CD14-positive monocyte (primary cell): ENCODE results near the gene CDH12. TPM values are rescaled to one million over a fixed set of nuclear protein-coding genes. Genes with fewer than 3 reads are reported as not detected.

Experiments used
- DNase-seq, 3 donors: peaks; one replicate each; pipeline ENCODE4 v3.0.0-alpha.2; 2011 to 2022
- H2AFZ ChIP-seq: 2 replicates; pipeline ENCODE4 v1.6.0; 2012; ENCODE audit warnings: mild to moderate bottlenecking, low read depth, low read length, inconsistent platforms; ENCODE audit not compliant: insufficient read depth, poor library complexity, severe bottlenecking
- H3K27ac ChIP-seq, 2 donors: 1 replicate in 1 of 2; 2 replicates in 1 of 2; pipeline ENCODE4 v1.5.1; 2012 to 2013; ENCODE audit warnings: low read length in 2 of 2, control low read depth in 1 of 2, inconsistent platforms in 1 of 2, low read depth in 1 of 2, mild to moderate bottlenecking in 1 of 2
- H3K27me3 ChIP-seq, 2 donors: one replicate each; pipeline versions ENCODE4 v1.6.0 to v1.6.1; 2011 to 2013; ENCODE audit warnings: low read length in 2 of 2; ENCODE audit not compliant: control insufficient read depth in 2 of 2, insufficient read depth in 2 of 2
- H3K36me3 ChIP-seq, 2 donors: replicated peaks in 1 of 2; 1 replicate in 1 of 2; 2 replicates in 1 of 2; pipeline versions ENCODE4 v1.5.1 to v1.6.1; 2012 to 2013; ENCODE audit warnings: low read length in 2 of 2, control low read depth in 1 of 2, inconsistent platforms in 1 of 2, mild to moderate bottlenecking in 1 of 2; ENCODE audit not compliant: insufficient read depth in 2 of 2, control insufficient read depth in 1 of 2
- H3K4me1 ChIP-seq, 2 donors: 1 replicate in 1 of 2; 2 replicates in 1 of 2; pipeline versions ENCODE4 v1.5.1 to v1.6.1; 2012 to 2013; ENCODE audit warnings: low read length in 2 of 2, control low read depth in 1 of 2, inconsistent platforms in 1 of 2, mild to moderate bottlenecking in 1 of 2, moderate library complexity in 1 of 2; ENCODE audit not compliant: insufficient read depth in 2 of 2, control insufficient read depth in 1 of 2
- H3K4me2 ChIP-seq: replicated peaks from 2 replicates; pipeline ENCODE3; 2012; ENCODE audit warnings: low read length, moderate library complexity, mild to moderate bottlenecking; ENCODE audit not compliant: poor library complexity, severe bottlenecking; ENCODE audit errors: extremely low read depth
- H3K4me3 ChIP-seq, 3 experiments: fragments of 200-600 bp in 1 of 3; sonication (generic) in 1 of 3; replicated peaks in 1 of 3; 1 replicate in 2 of 3; 2 replicates in 1 of 3; pipeline ENCODE4 v1.5.1; 2011 to 2013; ENCODE audit warnings: low read length in 3 of 3, mild to moderate bottlenecking in 3 of 3, control low read depth in 2 of 3, low read depth in 2 of 3, inconsistent platforms in 1 of 3, moderate library complexity in 1 of 3
- H3K79me2 ChIP-seq: 2 replicates; pipeline ENCODE4 v1.6.0; 2012; ENCODE audit warnings: mild to moderate bottlenecking, control low read depth, inconsistent platforms, low read length, moderate library complexity; ENCODE audit not compliant: insufficient read depth
- H3K9ac ChIP-seq: 2 replicates; pipeline ENCODE4 v1.6.0; 2017; ENCODE audit warnings: low read length, mild to moderate bottlenecking; ENCODE audit not compliant: insufficient read depth, poor library complexity, severe bottlenecking
- H3K9me3 ChIP-seq, 2 donors: replicated peaks in 1 of 2; 1 replicate in 1 of 2; 2 replicates in 1 of 2; pipeline versions ENCODE4 v1.5.1 to v1.6.1; 2012 to 2013; ENCODE audit warnings: low read length in 2 of 2, control low read depth in 1 of 2; ENCODE audit not compliant: control insufficient read depth in 1 of 2, insufficient read depth in 1 of 2
- H4K20me1 ChIP-seq: 2 replicates; pipeline ENCODE4 v1.6.0; 2012; ENCODE audit warnings: mild to moderate bottlenecking, low read length, control low read depth, moderate library complexity; ENCODE audit not compliant: insufficient read depth
- H3K27ac Mint-ChIP-seq, 7 donors: one replicate each; pipeline ENCODE4 v1.8.0; 2020; ENCODE audit warnings: mild to moderate bottlenecking in 7 of 7, mixed read lengths in 7 of 7, moderate library complexity in 6 of 7, inconsistent platforms in 2 of 7
- H3K27me3 Mint-ChIP-seq, 3 donors: one replicate each; pipeline ENCODE4 v1.8.0; 2021 to 2022; ENCODE audit warnings: low read depth in 3 of 3, mild to moderate bottlenecking in 3 of 3, mixed read lengths in 3 of 3, moderate library complexity in 3 of 3, inconsistent platforms in 1 of 3
- H3K36me3 Mint-ChIP-seq, 2 donors: one replicate each; pipeline ENCODE4 v1.8.0; 2020; ENCODE audit warnings: mixed read lengths in 2 of 2, inconsistent platforms in 1 of 2, mild to moderate bottlenecking in 1 of 2
- H3K4me1 Mint-ChIP-seq: one replicate; pipeline ENCODE4 v1.8.0; 2020; ENCODE audit warnings: mild to moderate bottlenecking, mixed read lengths
- H3K4me3 Mint-ChIP-seq, 2 donors: one replicate each; pipeline ENCODE4 v1.8.0; 2020; ENCODE audit warnings: mild to moderate bottlenecking in 2 of 2, mixed read lengths in 2 of 2, moderate library complexity in 1 of 2
- H3K9me3 Mint-ChIP-seq, 7 donors: one replicate each; pipeline ENCODE4 v1.8.0; 2020 to 2022; ENCODE audit warnings: mixed read lengths in 7 of 7, mild to moderate bottlenecking in 6 of 7, moderate library complexity in 6 of 7, inconsistent platforms in 2 of 7
- CTCF ChIP-seq: fragments of 200-600 bp; IDR thresholded peaks from one replicate; pipeline ENCODE4 v1.8.0; 2022; ENCODE audit warnings: antibody characterized with exemption, mild to moderate bottlenecking
- WGBS: methylation state at CpG from one replicate; pipeline ENCODE4 v1.1.5; 2013; ENCODE audit warnings: missing lambda C conversion rate; ENCODE audit not compliant: insufficient coverage; 5-methylcytosine and 5-hydroxymethylcytosine counted together
- intact Hi-C, 2 donors: fragments of 100-400 bp; cut with micrococcal nuclease; formaldehyde crosslinking; loops; one replicate each; pipeline versions ENCODE4 v1.15.0 to v1.15.1; 2023
- polyA plus RNA-seq, 3 donors: library from polyadenylated mRNA; depleted of rRNA in 1 of 3; unstranded in 2 of 3; stranded (reverse) in 1 of 3; fragments of 300-500 nt in 2 of 3; fragments of >200 nt in 1 of 3; fragmentation: Illumina TruSeq in 2 of 3; gene quantifications; 1 replicate in 2 of 3; 2 replicates in 1 of 3; pipeline ENCODE4 v1.2.3, GENCODE V29; 2012 to 2021

The CDH12 gene
- polyA plus RNA-seq, 3 donors = not detected

- Histone ChIP-seq H3K79me2 (no peaks in the 10 kb centered on the region), H3K27ac (no peak overlapping the region), H3K9me3 (no peaks in the 10 kb centered on the region), H3K27me3 (peaks cover 3 to 14% of the 10 kb centered on the region in 2 donors), H3K4me3 (no peak overlapping the region), H2AFZ (no peak overlapping the region), H3K9ac (no peak overlapping the region), H3K4me1 (no peaks in the 10 kb centered on the region), H4K20me1 (no peaks in the 10 kb centered on the region), H3K36me3 (no peaks in the 10 kb centered on the region), H3K4me2 (no peak overlapping the region)
- H3K27me3 Mint-ChIP-seq = peaks cover 6 to 17% (median 8%) of the 10 kb centered on the region in 3 donors
- H3K27ac Mint-ChIP-seq = no peak overlapping the region
- no peaks in the 10 kb centered on the region for H3K36me3 Mint-ChIP-seq
- H3K4me3 Mint-ChIP-seq = no peak overlapping the region
- H3K9me3 Mint-ChIP-seq = peaks cover 0 to 6% (median 0%) of the 10 kb centered on the region in 7 donors
- intact Hi-C loops = no loop called here
- WGBS = no CpG with 5 or more reads among the region's 4 CpGs
- H3K4me1 Mint-ChIP-seq = peaks cover 3% of the 10 kb centered on the region
- DNase-seq = no peak
- no peak for TF ChIP-seq CTCF
These were observed 2.7 kb upstream of the CDH12 start for GRCh38 chr5:22855824-22856223.

DNA sequence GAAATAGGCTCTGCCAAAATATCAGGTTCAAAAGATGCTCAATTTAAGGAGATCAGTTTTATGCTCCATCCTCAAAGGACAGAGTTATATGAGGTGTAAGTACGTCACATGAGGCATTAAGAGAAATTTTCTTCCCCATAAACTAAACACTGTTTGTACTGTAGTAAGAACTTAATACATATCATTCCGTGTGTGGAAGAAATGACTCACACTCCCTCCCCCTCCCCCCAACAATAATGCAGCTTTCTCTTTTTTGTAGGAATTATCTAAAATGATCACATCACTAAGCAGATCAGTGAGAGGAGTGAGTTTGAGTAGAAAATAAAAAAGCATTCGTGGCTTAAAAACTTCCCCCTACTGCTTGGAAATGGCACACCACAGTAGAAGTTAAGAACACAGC is 2.2 kb downstream of the CDH12 start:
- peaks cover 3 to 14% of the 10 kb centered on the region in 2 donors for H3K27me3 ChIP-seq
- no CpG with 5 or more reads among the region's 3 CpGs for WGBS

More for the DNA sequence above, 2.2 kb downstream of the CDH12 start:
- H3K9me3 Mint-ChIP-seq = peaks cover 0 to 6% (median 0%) of the 10 kb centered on the region in 7 donors
- no peaks in the 10 kb centered on the region for H3K4me1 ChIP-seq
- intact Hi-C loops = no loop called here
- TF ChIP-seq CTCF = no peak
- no peaks in the 10 kb centered on the region for H3K36me3 ChIP-seq
- H3K27ac Mint-ChIP-seq = no peak overlapping the region
- no peak overlapping the region for H3K9ac ChIP-seq
- H3K9me3 ChIP-seq = no peaks in the 10 kb centered on the region
- no peak for DNase-seq
- H3K27ac ChIP-seq = no peak overlapping the region
- no peaks in the 10 kb centered on the region for H4K20me1 ChIP-seq
- peaks cover 3% of the 10 kb centered on the region for H3K4me1 Mint-ChIP-seq
- peaks cover 6 to 17% (median 7%) of the 10 kb centered on the region in 3 donors for H3K27me3 Mint-ChIP-seq
- H3K4me3 ChIP-seq = no peak overlapping the region
- no peaks in the 10 kb centered on the region for H3K79me2 ChIP-seq
- H3K4me3 Mint-ChIP-seq = no peak overlapping the region
- H3K36me3 Mint-ChIP-seq = no peaks in the 10 kb centered on the region
- H2AFZ ChIP-seq = no peak overlapping the region
- no peak overlapping the region for H3K4me2 ChIP-seq
